HUES48 (cell line): ENCODE data around the gene SERPINB8.

Source experiments
- H3K27ac ChIP-seq: one replicate; pipeline ENCODE4 v1.7.0; 2013; ENCODE audit warnings: low read depth, low read length, inconsistent platforms
- H3K27me3 ChIP-seq: 2 replicates; pipeline ENCODE4 v1.6.1; 2013; ENCODE audit warnings: mild to moderate bottlenecking, low read length; ENCODE audit not compliant: control insufficient read depth, insufficient read depth
- H3K36me3 ChIP-seq: 2 replicates; pipeline ENCODE4 v1.6.1; 2013; ENCODE audit warnings: low read length; ENCODE audit not compliant: control insufficient read depth, insufficient read depth
- H3K4me1 ChIP-seq: 2 replicates; pipeline ENCODE4 v1.6.1; 2013; ENCODE audit warnings: mild to moderate bottlenecking, low read length; ENCODE audit not compliant: control insufficient read depth, insufficient read depth
- H3K4me3 ChIP-seq: 2 replicates; pipeline ENCODE4 v1.5.1; 2013; ENCODE audit warnings: mild to moderate bottlenecking, low read depth, low read length
- H3K9ac ChIP-seq: 2 replicates; pipeline ENCODE4 v1.6.1; 2013; ENCODE audit warnings: mild to moderate bottlenecking, low read depth, low read length, moderate library complexity
- H3K9me3 ChIP-seq: 2 replicates; pipeline ENCODE4 v1.6.1; 2013; ENCODE audit warnings: low read length; ENCODE audit not compliant: control insufficient read depth, insufficient read depth

The SERPINB8 gene

DNA sequence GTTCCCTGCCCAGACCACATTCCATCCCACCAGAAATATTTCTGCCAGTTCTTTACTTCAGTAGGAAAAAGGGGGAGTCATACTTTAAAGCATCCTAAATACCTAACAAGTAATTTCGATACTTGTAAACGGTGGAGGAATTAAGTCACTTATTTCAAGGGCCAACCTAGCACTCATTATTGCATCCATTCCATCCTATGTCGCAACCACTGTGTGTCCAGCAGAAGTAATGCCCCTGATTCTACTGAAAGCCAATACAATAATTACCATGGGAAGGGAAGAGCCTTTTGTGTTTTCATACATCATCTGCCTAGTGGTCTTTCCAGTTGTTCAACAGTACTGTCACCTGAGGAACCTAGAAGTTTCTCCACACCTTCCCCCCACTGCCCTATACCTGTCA is 12.5 kb downstream of the SERPINB8 start:
- no peak overlapping the region for H3K4me3 ChIP-seq
- H3K9me3 ChIP-seq = no peaks in the 10 kb centered on the region
- no peak overlapping the region for H3K9ac ChIP-seq
- H3K27me3 ChIP-seq = peaks cover 28% of the 10 kb centered on the region
- no peaks in the 10 kb centered on the region for H3K4me1 ChIP-seq
- H3K36me3 ChIP-seq = no peaks in the 10 kb centered on the region
- H3K27ac ChIP-seq = no peak overlapping the region

DNA sequence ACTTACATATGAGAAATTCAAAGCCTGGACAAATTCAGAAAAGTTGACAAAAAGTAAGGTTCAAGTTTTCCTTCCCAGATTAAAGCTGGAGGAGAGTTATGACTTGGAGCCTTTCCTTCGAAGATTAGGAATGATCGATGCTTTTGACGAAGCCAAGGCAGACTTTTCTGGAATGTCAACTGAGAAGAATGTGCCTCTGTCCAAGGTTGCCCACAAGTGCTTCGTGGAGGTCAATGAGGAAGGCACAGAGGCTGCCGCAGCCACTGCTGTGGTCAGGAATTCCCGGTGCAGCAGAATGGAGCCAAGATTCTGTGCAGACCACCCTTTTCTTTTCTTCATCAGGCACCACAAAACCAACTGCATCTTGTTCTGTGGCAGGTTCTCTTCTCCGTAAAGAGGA is 17.0 kb downstream of the SERPINB8 start:
- Histone ChIP-seq H3K27ac (no peak overlapping the region), H3K9me3 (no peaks in the 10 kb centered on the region), H3K4me1 (no peaks in the 10 kb centered on the region), H3K4me3 (no peak overlapping the region), H3K27me3 (no peaks in the 10 kb centered on the region; the same call in 1 of the 2 replicates), H3K36me3 (no peaks in the 10 kb centered on the region), H3K9ac (no peak overlapping the region)

DNA sequence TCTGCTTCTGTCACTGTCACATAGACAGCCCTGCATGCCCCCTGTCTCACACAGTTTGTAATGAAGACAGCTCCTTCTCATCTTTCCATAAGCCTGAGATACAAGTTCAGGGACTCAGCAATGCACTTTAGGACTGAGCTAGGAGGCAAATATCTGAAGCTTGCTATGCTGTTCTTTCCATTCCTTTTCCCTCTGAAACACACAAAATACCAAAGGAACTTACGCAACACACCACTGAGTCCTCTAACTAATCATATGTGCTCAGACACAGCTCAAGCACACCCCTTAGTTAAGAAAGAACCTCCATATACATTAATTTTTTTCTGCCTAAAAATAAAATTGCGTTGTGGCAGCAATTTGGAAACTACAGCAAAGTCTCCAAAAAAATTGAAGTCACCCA is 17.9 kb downstream of the SERPINB8 start:
- H3K9me3 ChIP-seq = no peaks in the 10 kb centered on the region
- no peaks in the 10 kb centered on the region; the same call in 1 of the 2 replicates for H3K27me3 ChIP-seq
- no peak overlapping the region for H3K4me3 ChIP-seq
- no peaks in the 10 kb centered on the region for H3K36me3 ChIP-seq
- H3K9ac ChIP-seq = no peak overlapping the region
- no peak overlapping the region for H3K27ac ChIP-seq
- H3K4me1 ChIP-seq = no peaks in the 10 kb centered on the region

DNA sequence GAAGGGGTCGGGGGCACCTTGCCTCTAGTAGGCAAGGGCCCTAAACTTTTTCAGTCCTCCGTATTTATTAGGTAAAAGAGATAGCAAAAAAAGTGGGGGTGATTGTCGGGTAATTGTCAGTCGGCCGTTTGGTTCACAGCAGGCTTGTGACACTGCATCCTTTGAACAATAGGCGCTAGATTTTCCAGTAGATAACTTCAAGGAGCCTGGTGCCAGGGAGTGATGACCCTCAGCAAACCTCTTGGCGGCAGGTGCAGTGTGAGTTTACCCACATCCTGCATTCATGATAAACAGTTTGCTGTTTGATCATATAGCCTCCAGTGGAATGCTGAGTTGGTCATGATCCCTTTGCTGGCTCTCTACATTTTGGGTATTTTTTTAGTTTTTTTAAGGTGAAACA is 22.9 kb downstream of the SERPINB8 start:
- H3K9me3 ChIP-seq = peaks cover 3% of the 10 kb centered on the region; the same call in 1 of the 2 replicates
- no peak overlapping the region for H3K4me3 ChIP-seq
- H3K9ac ChIP-seq = no peak overlapping the region
- no peak overlapping the region for H3K27ac ChIP-seq
- no peaks in the 10 kb centered on the region for H3K27me3 ChIP-seq
- no peaks in the 10 kb centered on the region for H3K4me1 ChIP-seq
- H3K36me3 ChIP-seq = no peaks in the 10 kb centered on the region

DNA sequence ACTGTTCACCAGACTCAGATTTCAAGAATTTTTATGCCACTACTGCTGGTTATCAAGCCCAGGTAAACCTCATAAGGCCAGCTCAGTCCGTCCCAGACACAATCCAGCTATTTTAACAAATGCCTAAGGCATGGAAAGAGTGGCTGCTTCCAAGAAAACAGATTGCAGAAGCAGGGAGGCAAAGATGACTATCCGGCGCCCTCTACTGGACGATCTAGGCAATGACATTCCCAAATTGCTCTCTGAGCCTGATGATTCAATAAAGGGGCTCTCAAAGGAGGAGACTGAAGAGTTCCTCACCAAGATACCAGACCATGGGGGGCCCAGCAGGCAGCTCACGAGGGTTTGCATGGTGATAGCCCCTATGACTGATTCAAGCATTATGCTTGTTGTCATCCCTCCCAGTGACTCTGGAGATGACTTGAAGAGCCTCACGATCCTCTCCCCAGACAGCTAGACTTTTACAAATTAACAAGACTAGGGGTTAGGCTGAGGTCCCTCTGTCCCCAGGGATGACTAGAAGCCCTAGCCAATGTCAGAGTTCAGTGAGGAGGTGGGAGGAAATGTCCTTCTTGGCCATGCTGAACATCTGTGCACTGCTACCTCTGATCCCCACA is 25.0 kb downstream of the SERPINB8 start:
- no peak overlapping the region for H3K27ac ChIP-seq

DNA sequence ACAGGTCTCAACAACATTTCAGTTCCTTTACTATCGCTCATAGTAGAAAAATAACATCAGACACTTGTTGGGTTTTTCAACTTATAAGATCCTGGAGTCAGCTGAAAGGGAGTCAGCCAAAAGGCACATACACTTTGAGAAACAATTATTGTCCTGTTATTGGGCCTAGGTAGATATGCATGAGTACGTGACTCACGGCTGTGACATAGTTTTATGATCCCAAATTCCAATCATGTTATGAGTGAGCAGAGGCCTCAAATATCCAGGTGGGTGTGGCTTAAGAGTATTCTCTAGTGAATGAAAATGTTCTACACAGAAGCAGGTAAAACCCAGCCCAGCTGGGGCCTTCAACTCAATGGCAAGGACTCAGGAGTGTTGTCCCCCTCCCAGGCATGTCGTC is 27.2 kb downstream of the SERPINB8 start:
- no peaks in the 10 kb centered on the region for H3K4me1 ChIP-seq
- no peak overlapping the region for H3K4me3 ChIP-seq
- H3K9ac ChIP-seq = no peak overlapping the region
- no peak overlapping the region for H3K27ac ChIP-seq
- no peaks in the 10 kb centered on the region for H3K36me3 ChIP-seq
- H3K9me3 ChIP-seq = peaks cover 3% of the 10 kb centered on the region; the same call in 1 of the 2 replicates
- H3K27me3 ChIP-seq = no peaks in the 10 kb centered on the region

More for the DNA sequence above, 25.0 kb downstream of the SERPINB8 start:
- Histone ChIP-seq H3K4me3 (no peak overlapping the region), H3K36me3 (no peaks in the 10 kb centered on the region), H3K9me3 (peaks cover 3% of the 10 kb centered on the region; the same call in 1 of the 2 replicates), H3K9ac (no peak overlapping the region), H3K27me3 (no peaks in the 10 kb centered on the region), H3K4me1 (no peaks in the 10 kb centered on the region)

DNA sequence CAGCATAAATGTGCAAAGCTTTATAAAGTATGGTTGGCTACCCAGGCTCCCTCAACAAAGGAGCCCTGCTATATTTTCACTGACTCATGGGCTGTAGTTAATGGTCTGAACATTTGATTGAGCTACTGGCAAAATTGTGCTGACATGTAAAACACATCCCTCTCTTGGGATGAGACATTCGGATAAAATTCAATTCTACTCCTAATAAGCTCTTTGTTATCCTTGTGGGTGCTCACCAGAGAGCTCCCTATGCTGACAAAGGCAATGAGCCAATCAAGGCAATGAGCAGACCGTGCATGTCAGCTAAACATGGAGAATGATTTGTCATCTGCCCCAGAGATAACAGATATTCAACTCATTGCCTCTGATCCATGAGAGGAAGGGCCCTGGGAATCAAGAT is 27.7 kb downstream of the SERPINB8 start:
- Histone ChIP-seq H3K4me1 (no peaks in the 10 kb centered on the region), H3K9me3 (peaks cover 3% of the 10 kb centered on the region; the same call in 1 of the 2 replicates), H3K36me3 (no peaks in the 10 kb centered on the region), H3K27me3 (no peaks in the 10 kb centered on the region), H3K27ac (no peak overlapping the region), H3K9ac (no peak overlapping the region), H3K4me3 (no peak overlapping the region)

DNA sequence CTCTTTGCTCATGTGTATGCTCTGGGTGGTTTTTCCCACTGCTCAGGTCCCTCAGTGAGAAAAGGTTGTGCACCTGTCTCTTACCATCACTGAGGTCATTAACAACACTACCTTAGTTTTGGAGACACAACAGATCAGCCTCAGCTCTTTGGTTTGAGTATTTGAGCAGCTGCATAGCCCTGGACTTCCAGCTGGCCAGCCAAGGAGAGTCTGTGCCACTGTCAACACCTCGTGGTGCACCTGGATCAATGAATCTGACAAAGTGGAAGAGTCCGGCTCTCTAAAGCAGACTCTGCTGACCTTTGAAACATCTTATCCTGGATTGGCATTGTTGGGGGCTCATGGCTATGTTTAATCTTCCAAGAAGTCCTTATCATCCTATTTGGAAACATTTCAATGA is 30.0 kb downstream of the SERPINB8 start:
- peaks cover 3% of the 10 kb centered on the region; the same call in 1 of the 2 replicates for H3K9me3 ChIP-seq
- H3K4me3 ChIP-seq = no peak overlapping the region
- no peak overlapping the region for H3K9ac ChIP-seq
- H3K4me1 ChIP-seq = no peaks in the 10 kb centered on the region
- no peaks in the 10 kb centered on the region for H3K36me3 ChIP-seq
- no peak overlapping the region for H3K27ac ChIP-seq
- no peaks in the 10 kb centered on the region for H3K27me3 ChIP-seq

DNA sequence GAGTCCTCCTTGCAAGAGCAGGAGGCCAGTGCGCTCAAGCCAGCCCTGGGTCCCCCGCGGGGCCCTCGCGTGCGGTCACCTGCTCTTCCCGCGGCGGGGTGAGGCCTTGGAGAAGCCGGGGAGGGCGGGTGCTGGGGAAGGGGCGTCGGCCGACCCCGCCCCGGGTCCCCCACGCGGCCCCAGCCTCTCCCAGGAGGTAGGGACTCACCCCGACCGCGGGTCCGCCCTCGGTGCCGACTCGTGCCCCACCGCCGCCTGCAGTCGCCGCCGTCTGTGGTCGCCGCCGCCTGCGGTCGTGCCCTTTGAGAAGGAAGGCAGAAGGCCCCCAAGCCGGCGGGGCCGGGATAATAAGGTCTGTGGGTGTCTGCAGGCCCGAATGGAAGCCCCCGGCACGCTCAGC is 32.7 kb downstream of the SERPINB8 start:
- no peak overlapping the region for H3K27ac ChIP-seq
- no peaks in the 10 kb centered on the region for H3K4me1 ChIP-seq
- H3K9me3 ChIP-seq = no peaks in the 10 kb centered on the region
- H3K9ac ChIP-seq = no peak overlapping the region
- no peak overlapping the region for H3K4me3 ChIP-seq
- no peaks in the 10 kb centered on the region for H3K36me3 ChIP-seq
- H3K27me3 ChIP-seq = no peaks in the 10 kb centered on the region

DNA sequence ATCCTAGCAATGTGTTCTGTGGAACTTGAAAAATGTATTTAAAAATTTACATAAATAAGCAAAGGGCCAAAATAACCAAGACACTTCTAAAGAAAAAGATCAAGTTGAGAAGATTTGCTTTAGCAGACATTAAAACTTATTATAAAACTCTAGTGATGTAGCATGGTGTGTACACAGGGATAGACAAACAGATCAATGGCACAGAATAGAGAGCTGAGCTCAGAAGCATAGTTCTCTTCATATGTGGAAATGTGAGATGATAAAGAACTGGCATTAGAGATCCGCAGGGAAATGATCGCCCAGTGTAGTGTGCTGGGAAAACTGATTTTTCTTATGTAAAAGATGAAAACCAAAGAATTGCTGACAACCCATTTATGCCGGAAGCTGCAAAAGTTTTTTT is 39.4 kb downstream of the SERPINB8 start:
- Histone ChIP-seq H3K4me3 (no peak overlapping the region), H3K4me1 (no peaks in the 10 kb centered on the region), H3K27me3 (no peaks in the 10 kb centered on the region), H3K9me3 (no peaks in the 10 kb centered on the region), H3K9ac (no peak overlapping the region), H3K36me3 (no peaks in the 10 kb centered on the region), H3K27ac (no peak overlapping the region)

DNA sequence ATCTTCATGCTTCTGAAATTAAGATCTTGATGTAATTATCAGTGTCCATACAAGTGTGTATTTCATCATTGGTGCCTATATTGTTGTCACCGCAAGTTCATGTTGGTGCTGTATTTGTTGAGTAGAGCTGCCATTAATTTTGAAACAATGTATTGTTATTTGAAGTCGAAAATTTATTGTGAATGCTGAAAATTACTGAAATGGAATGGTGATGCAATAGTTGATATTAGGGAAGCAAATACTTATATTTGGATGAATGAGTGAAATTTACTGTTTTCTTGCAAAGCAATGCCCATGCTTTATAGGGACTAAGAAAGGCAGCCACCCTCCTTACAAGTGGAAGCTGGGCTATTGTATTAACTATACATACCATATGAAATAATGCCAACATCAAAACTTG is 41.6 kb downstream of the SERPINB8 start:
- Histone ChIP-seq H3K36me3 (no peaks in the 10 kb centered on the region), H3K9me3 (no peaks in the 10 kb centered on the region), H3K9ac (no peak overlapping the region), H3K4me1 (no peaks in the 10 kb centered on the region), H3K27ac (no peak overlapping the region), H3K4me3 (no peak overlapping the region), H3K27me3 (no peaks in the 10 kb centered on the region)
